Kidney (tissue), 14 donors: ENCODE data around the gene COL16A1. TPM values are rescaled to one million over a fixed set of nuclear protein-coding genes. Genes with fewer than 3 reads are reported as not detected.

Source experiments
- DNase-seq, 5 donors: peaks; one replicate each; pipeline ENCODE4 v3.0.0-alpha.2; 2013 to 2020
- FAIRE-seq: peaks from 2 replicates; lab custom pipeline; 2012; peaks lifted over from hg19 to GRCh38; lab: Jason Lieb, UNC
- H3K27ac ChIP-seq, 2 donors: one replicate each; pipeline ENCODE4 v1.7.0; 2013; ENCODE audit warnings: low read depth in 2 of 2, low read length in 2 of 2, inconsistent platforms in 1 of 2
- H3K27me3 ChIP-seq: one replicate; pipeline ENCODE4 v1.7.1; 2013; ENCODE audit warnings: low read length, inconsistent platforms; ENCODE audit not compliant: control insufficient read depth, insufficient read depth
- H3K36me3 ChIP-seq, 3 donors: one replicate each; pipeline versions ENCODE4 v1.7.0 to v1.7.1; 2013; ENCODE audit warnings: low read length in 3 of 3, control low read depth in 1 of 3, inconsistent platforms in 1 of 3; ENCODE audit not compliant: insufficient read depth in 3 of 3, control insufficient read depth in 2 of 3
- H3K4me1 ChIP-seq, 3 donors: one replicate each; pipeline versions ENCODE4 v1.7.0 to v1.7.1; 2013; ENCODE audit warnings: low read length in 3 of 3, inconsistent platforms in 1 of 3, low read depth in 1 of 3; ENCODE audit not compliant: control insufficient read depth in 2 of 3, insufficient read depth in 2 of 3
- H3K4me3 ChIP-seq, 3 donors: one replicate each; pipeline versions ENCODE4 v1.7.0 to v1.8.1; 2013; ENCODE audit warnings: low read length in 3 of 3, control low read depth in 1 of 3, inconsistent platforms in 1 of 3
- H3K9ac ChIP-seq, 3 donors: one replicate each; pipeline versions ENCODE4 v1.7.0 to v1.7.1; 2013; ENCODE audit warnings: low read length in 3 of 3, control low read depth in 1 of 3, inconsistent platforms in 1 of 3
- H3K9me3 ChIP-seq, 3 donors: one replicate each; pipeline versions ENCODE4 v1.7.0 to v1.7.1; 2013; ENCODE audit warnings: low read length in 3 of 3, control low read depth in 1 of 3, inconsistent platforms in 1 of 3; ENCODE audit not compliant: control insufficient read depth in 2 of 3, insufficient read depth in 1 of 3
- CTCF ChIP-seq: IDR thresholded peaks from 3 replicates; pipeline ENCODE4 v1.5.1; 2012; ENCODE audit warnings: mild to moderate bottlenecking, moderate library complexity, borderline replicate concordance; ENCODE audit not compliant: insufficient read depth; ENCODE audit errors: extremely low read depth
- intact Hi-C: fragments of 100-400 bp; cut with DNase I; formaldehyde crosslinking; loops from one replicate; pipeline ENCODE4 v1.11.1; 2022
- polyA plus RNA-seq: library from polyadenylated mRNA; stranded (reverse); fragments of 350-450 nt; fragmentation: Illumina TruSeq; extraction: RNeasy Lipid Tissue Mini Kit (QIAGEN cat#74804); gene quantifications from one replicate; pipeline ENCODE4 v1.2.3, GENCODE V29; 2014; ENCODE audit warnings: low read depth, low replicate concordance; ENCODE audit not compliant: insufficient read depth
- total RNA-seq: library from RNA; stranded (reverse); fragmentation: NEBNext Ultra II Directional; extraction: Animal tissue kit (Norgen Biotek cat#: 25700); gene quantifications from one replicate; pipeline ENCODE4 v1.2.1, GENCODE V29; 2021
- donor health status: control.
- donor health status: control.
- donor health status: control.
- donor health status: control.
- donor health status: control.
- donor health status: DM: yes; HTN: yes; CAD: no.
- donor health status: Normal renal cell carcinoma (clear cell type).

COL16A1 gene
- total and polyA plus RNA-seq, 2 donors from 2014 or later, result 9.2 to 29.0 TPM

GRCh38 chr1:31748365-31748764, 44.5 kb upstream of the COL16A1 start:
- DNase-seq (no peak), FAIRE-seq (no peak)
- Histone ChIP-seq H3K9ac (no peak overlapping the region), H3K4me3 (no peak overlapping the region), H3K27ac (no peak overlapping the region), H3K36me3 (no peaks in the 10 kb centered on the region), H3K4me1 (peaks cover 0 to 5% (median 0%) of the 10 kb centered on the region in 3 donors), H3K27me3 (no peaks in the 10 kb centered on the region), H3K9me3 (no peaks in the 10 kb centered on the region)
- intact Hi-C loops, result no loop called here
- no peak for TF ChIP-seq CTCF

- H3K27ac ChIP-seq, result no peak overlapping the region
- no peaks in the 10 kb centered on the region for H3K36me3 ChIP-seq
- H3K9ac ChIP-seq, result no peak overlapping the region
- H3K27me3 ChIP-seq, result no peaks in the 10 kb centered on the region
- intact Hi-C loops, result no loop called here
- H3K4me1 ChIP-seq, result peaks cover 0 to 5% (median 0%) of the 10 kb centered on the region in 3 donors
- no peak for DNase-seq
- TF ChIP-seq CTCF, result no peak
- H3K4me3 ChIP-seq, result no peak overlapping the region
- H3K9me3 ChIP-seq, result no peaks in the 10 kb centered on the region
- FAIRE-seq, result no peak
Observed at GRCh38 chr1:31747304-31747703, 43.5 kb upstream of the COL16A1 start.

- FAIRE-seq, result no peak
- H3K9me3 ChIP-seq, result no peaks in the 10 kb centered on the region
Observed at GRCh38 chr1:31746687-31747086, 42.9 kb upstream of the COL16A1 start.

More at GRCh38 chr1:31746687-31747086, 42.9 kb upstream of the COL16A1 start:
- Histone ChIP-seq H3K27ac (no peak overlapping the region), H3K27me3 (no peaks in the 10 kb centered on the region), H3K4me3 (no peak overlapping the region), H3K4me1 (peaks cover 0 to 5% (median 0%) of the 10 kb centered on the region in 3 donors), H3K36me3 (no peaks in the 10 kb centered on the region), H3K9ac (no peak overlapping the region)
- peak in 1 of 5 donors; percentile 62 for DNase-seq
- intact Hi-C loops, result no loop called here
- TF ChIP-seq CTCF, result no peak
